CD14-positive monocyte (primary cell): Measurements from ENCODE around the gene TMEM91. TPM values are rescaled to one million over a fixed set of nuclear protein-coding genes. Genes with fewer than 3 reads are reported as not detected.

Experiments used
- DNase-seq, 3 donors: peaks; one replicate each; pipeline ENCODE4 v3.0.0-alpha.2; 2011 to 2022
- H2AFZ ChIP-seq: 2 replicates; pipeline ENCODE4 v1.6.0; 2012; ENCODE audit warnings: mild to moderate bottlenecking, low read depth, low read length, inconsistent platforms; ENCODE audit not compliant: insufficient read depth, poor library complexity, severe bottlenecking
- H3K27ac ChIP-seq, 2 donors: 1 replicate in 1 of 2; 2 replicates in 1 of 2; pipeline ENCODE4 v1.5.1; 2012 to 2013; ENCODE audit warnings: low read length in 2 of 2, control low read depth in 1 of 2, inconsistent platforms in 1 of 2, low read depth in 1 of 2, mild to moderate bottlenecking in 1 of 2
- H3K27me3 ChIP-seq, 2 donors: one replicate each; pipeline versions ENCODE4 v1.6.0 to v1.6.1; 2011 to 2013; ENCODE audit warnings: low read length in 2 of 2; ENCODE audit not compliant: control insufficient read depth in 2 of 2, insufficient read depth in 2 of 2
- H3K36me3 ChIP-seq, 2 donors: replicated peaks in 1 of 2; 1 replicate in 1 of 2; 2 replicates in 1 of 2; pipeline versions ENCODE4 v1.5.1 to v1.6.1; 2012 to 2013; ENCODE audit warnings: low read length in 2 of 2, control low read depth in 1 of 2, inconsistent platforms in 1 of 2, mild to moderate bottlenecking in 1 of 2; ENCODE audit not compliant: insufficient read depth in 2 of 2, control insufficient read depth in 1 of 2
- H3K4me1 ChIP-seq, 2 donors: 1 replicate in 1 of 2; 2 replicates in 1 of 2; pipeline versions ENCODE4 v1.5.1 to v1.6.1; 2012 to 2013; ENCODE audit warnings: low read length in 2 of 2, control low read depth in 1 of 2, inconsistent platforms in 1 of 2, mild to moderate bottlenecking in 1 of 2, moderate library complexity in 1 of 2; ENCODE audit not compliant: insufficient read depth in 2 of 2, control insufficient read depth in 1 of 2
- H3K4me2 ChIP-seq: replicated peaks from 2 replicates; pipeline ENCODE3; 2012; ENCODE audit warnings: low read length, moderate library complexity, mild to moderate bottlenecking; ENCODE audit not compliant: poor library complexity, severe bottlenecking; ENCODE audit errors: extremely low read depth
- H3K4me3 ChIP-seq, 3 experiments: fragments of 200-600 bp in 1 of 3; sonication (generic) in 1 of 3; replicated peaks in 1 of 3; 1 replicate in 2 of 3; 2 replicates in 1 of 3; pipeline ENCODE4 v1.5.1; 2011 to 2013; ENCODE audit warnings: low read length in 3 of 3, mild to moderate bottlenecking in 3 of 3, control low read depth in 2 of 3, low read depth in 2 of 3, inconsistent platforms in 1 of 3, moderate library complexity in 1 of 3
- H3K79me2 ChIP-seq: 2 replicates; pipeline ENCODE4 v1.6.0; 2012; ENCODE audit warnings: mild to moderate bottlenecking, control low read depth, inconsistent platforms, low read length, moderate library complexity; ENCODE audit not compliant: insufficient read depth
- H3K9ac ChIP-seq: 2 replicates; pipeline ENCODE4 v1.6.0; 2017; ENCODE audit warnings: low read length, mild to moderate bottlenecking; ENCODE audit not compliant: insufficient read depth, poor library complexity, severe bottlenecking
- H3K9me3 ChIP-seq, 2 donors: replicated peaks in 1 of 2; 1 replicate in 1 of 2; 2 replicates in 1 of 2; pipeline versions ENCODE4 v1.5.1 to v1.6.1; 2012 to 2013; ENCODE audit warnings: low read length in 2 of 2, control low read depth in 1 of 2; ENCODE audit not compliant: control insufficient read depth in 1 of 2, insufficient read depth in 1 of 2
- H4K20me1 ChIP-seq: 2 replicates; pipeline ENCODE4 v1.6.0; 2012; ENCODE audit warnings: mild to moderate bottlenecking, low read length, control low read depth, moderate library complexity; ENCODE audit not compliant: insufficient read depth
- H3K27ac Mint-ChIP-seq, 7 donors: one replicate each; pipeline ENCODE4 v1.8.0; 2020; ENCODE audit warnings: mild to moderate bottlenecking in 7 of 7, mixed read lengths in 7 of 7, moderate library complexity in 6 of 7, inconsistent platforms in 2 of 7
- H3K27me3 Mint-ChIP-seq, 3 donors: one replicate each; pipeline ENCODE4 v1.8.0; 2021 to 2022; ENCODE audit warnings: low read depth in 3 of 3, mild to moderate bottlenecking in 3 of 3, mixed read lengths in 3 of 3, moderate library complexity in 3 of 3, inconsistent platforms in 1 of 3
- H3K36me3 Mint-ChIP-seq, 2 donors: one replicate each; pipeline ENCODE4 v1.8.0; 2020; ENCODE audit warnings: mixed read lengths in 2 of 2, inconsistent platforms in 1 of 2, mild to moderate bottlenecking in 1 of 2
- H3K4me1 Mint-ChIP-seq: one replicate; pipeline ENCODE4 v1.8.0; 2020; ENCODE audit warnings: mild to moderate bottlenecking, mixed read lengths
- H3K4me3 Mint-ChIP-seq, 2 donors: one replicate each; pipeline ENCODE4 v1.8.0; 2020; ENCODE audit warnings: mild to moderate bottlenecking in 2 of 2, mixed read lengths in 2 of 2, moderate library complexity in 1 of 2
- H3K9me3 Mint-ChIP-seq, 7 donors: one replicate each; pipeline ENCODE4 v1.8.0; 2020 to 2022; ENCODE audit warnings: mixed read lengths in 7 of 7, mild to moderate bottlenecking in 6 of 7, moderate library complexity in 6 of 7, inconsistent platforms in 2 of 7
- CTCF ChIP-seq: fragments of 200-600 bp; IDR thresholded peaks from one replicate; pipeline ENCODE4 v1.8.0; 2022; ENCODE audit warnings: antibody characterized with exemption, mild to moderate bottlenecking
- WGBS: methylation state at CpG from one replicate; pipeline ENCODE4 v1.1.5; 2013; ENCODE audit warnings: missing lambda C conversion rate; ENCODE audit not compliant: insufficient coverage; 5-methylcytosine and 5-hydroxymethylcytosine counted together
- intact Hi-C, 2 donors: fragments of 100-400 bp; cut with micrococcal nuclease; formaldehyde crosslinking; loops; one replicate each; pipeline versions ENCODE4 v1.15.0 to v1.15.1; 2023
- polyA plus RNA-seq, 3 donors: library from polyadenylated mRNA; depleted of rRNA in 1 of 3; unstranded in 2 of 3; stranded (reverse) in 1 of 3; fragments of 300-500 nt in 2 of 3; fragments of >200 nt in 1 of 3; fragmentation: Illumina TruSeq in 2 of 3; gene quantifications; 1 replicate in 2 of 3; 2 replicates in 1 of 3; pipeline ENCODE4 v1.2.3, GENCODE V29; 2012 to 2021

The TMEM91 gene
- polyA plus RNA-seq, 3 donors, result 29.1 to 103 (median 34.9) TPM

GRCh38 chr19:41359741-41360140 is 16.6 kb upstream of the TMEM91 start:
- Histone ChIP-seq H2AFZ (no peak overlapping the region), H3K27ac (no peak overlapping the region), H3K4me3 (no peak overlapping the region), H3K4me1 (peaks cover 56 to 59% of the 10 kb centered on the region in 2 donors), H3K9ac (no peak overlapping the region), H3K9me3 (no peaks in the 10 kb centered on the region), H3K79me2 (peaks cover 24% of the 10 kb centered on the region), H3K4me2 (no peak overlapping the region), H3K27me3 (no peaks in the 10 kb centered on the region), H3K36me3 (peaks cover 0 to 6% of the 10 kb centered on the region in 2 donors), H4K20me1 (no peaks in the 10 kb centered on the region)
- WGBS, result 83% methylated on average over 1 of the region's 1 CpG
- Mint-ChIP-seq H3K4me1 (peaks cover 57% of the 10 kb centered on the region), H3K27me3 (no peaks in the 10 kb centered on the region), H3K9me3 (no peaks in the 10 kb centered on the region), H3K27ac (peak overlapping the region in 1 of 7 donors; percentile 80), H3K4me3 (no peak overlapping the region), H3K36me3 (peaks cover 14 to 34% of the 10 kb centered on the region in 2 donors)
- intact Hi-C loops, result loop anchor here (5.0 to 10.0 kb wide), 3 partner anchors 32 to 165 kb away; partner anchors contain the start of genes BCKDHA (in 1 of the 2) and EXOSC5 (in 1 of the 2)
- no peak for TF ChIP-seq CTCF
- DNase-seq, result no peak

- H3K27ac ChIP-seq, result peak overlapping the region in 1 of 2 donors; percentile 97
- peaks cover 0 to 6% of the 10 kb centered on the region in 2 donors for H3K36me3 ChIP-seq
- intact Hi-C loops, result loop anchor here (5.0 kb wide), 2 partner anchors 35 kb away; partner anchors contain the start of genes BCKDHA (in 1 of the 2) and EXOSC5 (in 1 of the 2)
- H3K4me1 ChIP-seq, result peaks cover 56 to 59% of the 10 kb centered on the region in 2 donors
- no peaks in the 10 kb centered on the region for H3K9me3 ChIP-seq
- H3K4me2 ChIP-seq, result no peak overlapping the region
- peaks cover 0 to 2% (median 0%) of the 10 kb centered on the region in 7 donors for H3K9me3 Mint-ChIP-seq
- H3K9ac ChIP-seq, result no peak overlapping the region
- peaks cover 41% of the 10 kb centered on the region for H3K79me2 ChIP-seq
- peak overlapping the region in 3 of 7 donors; percentile 30 to 99 (median 96) for H3K27ac Mint-ChIP-seq
- no peak for DNase-seq
- H3K27me3 Mint-ChIP-seq, result peaks cover 0 to 2% (median 0%) of the 10 kb centered on the region in 3 donors
- TF ChIP-seq CTCF, result no peak
- H3K36me3 Mint-ChIP-seq, result peaks cover 6 to 19% of the 10 kb centered on the region in 2 donors
- H3K4me3 ChIP-seq, result no peak overlapping the region
- H2AFZ ChIP-seq, result no peak overlapping the region
- no peaks in the 10 kb centered on the region for H4K20me1 ChIP-seq
- peaks cover 50% of the 10 kb centered on the region for H3K4me1 Mint-ChIP-seq
- H3K27me3 ChIP-seq, result no peaks in the 10 kb centered on the region
- H3K4me3 Mint-ChIP-seq, result no peak overlapping the region
- 75% methylated on average over 2 of the region's 10 CpGs for WGBS
These were observed 14.0 kb upstream of the TMEM91 start for GRCh38 chr19:41362143-41362847.
